ENCODE results near the gene CEP112. TPM values are rescaled to one million over a fixed set of nuclear protein-coding genes. Genes with fewer than 3 reads are reported as not detected.
A peak's percentile ranks its signal among the peaks of the same experiment; 100 is the strongest.

The CEP112 gene
- 4.2 and 6.0 TPM in 2 replicates for polyA plus RNA-seq
- 8.3 and 8.8 TPM in 2 replicates for polyA minus RNA-seq

- H3K79me2 ChIP-seq (replicated peaks; ENCODE audit: insufficient read depth, low read length): peaks cover 6% of the 10 kb centered on the region
- no peaks in the 10 kb centered on the region for H3K36me3 ChIP-seq (ENCODE audit: insufficient read depth, low read length)
- no peaks in the 10 kb centered on the region for H3K9me3 ChIP-seq (ENCODE audit: low read length)
- H3F3A ChIP-seq (ENCODE audit: insufficient read depth, low read length, poor library complexity, severe bottlenecking): no peaks in the 10 kb centered on the region
- TF ChIP-seq TAF1 (IDR thresholded peaks at IDR 0.05; ENCODE audit: low read depth): no peak
- peak; percentile 9 for TF ChIP-seq REST (IDR thresholded peaks at IDR 0.05; ENCODE audit: borderline replicate concordance)
- no peak for TF ChIP-seq EZH2 (IDR thresholded peaks at IDR 0.05; ENCODE audit: borderline replicate concordance, insufficient read depth, low read length, poor library complexity, severe bottlenecking)
- no peak for TF ChIP-seq RAD21 (conservative IDR thresholded peaks at IDR 0.05)
- TF ChIP-seq CTCF (IDR thresholded peaks at IDR 0.05; ENCODE audit: poor library complexity, severe bottlenecking): peak; percentile 38
- TF ChIP-seq EP300 (conservative IDR thresholded peaks at IDR 0.05; ENCODE audit: poor library complexity, severe bottlenecking): peak; percentile 60
- peak; percentile 82 for TF ChIP-seq MXI1 (conservative IDR thresholded peaks at IDR 0.05; ENCODE audit: poor library complexity, severe bottlenecking)
- TF ChIP-seq SMC3 (conservative IDR thresholded peaks at IDR 0.05; ENCODE audit: poor library complexity): peak; percentile 43
- TF ChIP-seq POLR2AphosphoS5 (IDR thresholded peaks at IDR 0.05): peak; percentile 11
- no peaks in the 10 kb centered on the region for H4K20me1 ChIP-seq (ENCODE audit: insufficient read depth)
- peak within 1 kb of the TSS; percentile 53 for H3K9ac ChIP-seq (ENCODE audit: low read length)
- H3K4me2 ChIP-seq (ENCODE audit: low read length): peak within 1 kb of the TSS; percentile 70
- H2AFZ ChIP-seq (ENCODE audit: low read depth, low read length): peak within 1 kb of the TSS; percentile 22
- no peaks in the 10 kb centered on the region for H3K9me2 ChIP-seq (ENCODE audit: insufficient read depth, low read length)
- peak within 1 kb of the TSS; percentile 84 for H3K4me3 ChIP-seq (ENCODE audit: low read length)
- peak within 1 kb of the TSS; percentile 64 for H3K27ac ChIP-seq (ENCODE audit: low read length)
- no peaks in the 10 kb centered on the region for H3K27me3 ChIP-seq (ENCODE audit: insufficient read depth, low read depth, low read length)
These were observed at the start of gene CEP112 for GRCh38 chr17:66191593-66192377. CEP112 (minus strand) TSS chr17:66192133.

GRCh38 chr17:66240630-66241029, 48.7 kb upstream of the CEP112 start:
- Histone ChIP-seq H3K36me3 (ENCODE audit: insufficient read depth, low read length) (no peaks in the 10 kb centered on the region), H3F3A (ENCODE audit: insufficient read depth, low read length, poor library complexity, severe bottlenecking) (no peaks in the 10 kb centered on the region), H3K9me3 (ENCODE audit: low read length) (no peaks in the 10 kb centered on the region), H3K9me2 (ENCODE audit: insufficient read depth, low read length) (no peaks in the 10 kb centered on the region), H3K27ac (ENCODE audit: low read length) (no peak overlapping the region), H3K27me3 (ENCODE audit: insufficient read depth, low read depth, low read length) (no peaks in the 10 kb centered on the region), H3K79me2 (replicated peaks; ENCODE audit: insufficient read depth, low read length) (no peaks in the 10 kb centered on the region), H4K20me1 (ENCODE audit: insufficient read depth) (no peaks in the 10 kb centered on the region), H3K4me3 (ENCODE audit: low read length) (no peak overlapping the region), H2AFZ (ENCODE audit: low read depth, low read length) (no peak overlapping the region), H3K9ac (ENCODE audit: low read length) (no peak overlapping the region), H3K4me2 (ENCODE audit: low read length) (no peak overlapping the region)
- TF ChIP-seq EZH2 (IDR thresholded peaks at IDR 0.05; ENCODE audit: borderline replicate concordance, insufficient read depth, low read length, poor library complexity, severe bottlenecking) (no peak), SMC3 (conservative IDR thresholded peaks at IDR 0.05; ENCODE audit: poor library complexity) (no peak), POLR2AphosphoS5 (IDR thresholded peaks at IDR 0.05) (no peak), CTCF (IDR thresholded peaks at IDR 0.05; ENCODE audit: poor library complexity, severe bottlenecking) (no peak), REST (IDR thresholded peaks at IDR 0.05; ENCODE audit: borderline replicate concordance) (no peak), RAD21 (conservative IDR thresholded peaks at IDR 0.05) (no peak), TAF1 (IDR thresholded peaks at IDR 0.05; ENCODE audit: low read depth) (no peak), MXI1 (conservative IDR thresholded peaks at IDR 0.05; ENCODE audit: poor library complexity, severe bottlenecking) (no peak), EP300 (conservative IDR thresholded peaks at IDR 0.05; ENCODE audit: poor library complexity, severe bottlenecking) (no peak)

All from neural cell (in vitro differentiated cells).